Neural cell (in vitro differentiated cells): ENCODE results near the gene DST. TPM values are rescaled to one million over a fixed set of nuclear protein-coding genes. Genes with fewer than 3 reads are reported as not detected.
A peak's percentile ranks its signal among the peaks of the same experiment; 100 is the strongest.

Source experiments
- H2AFZ ChIP-seq: fragments of 200-600, 300-800 bp; sonication (generic), shearing (Covaris generic); 2 replicates; pipeline ENCODE4 v1.6.0; 2014; ENCODE audit warnings: low read depth, mild to moderate bottlenecking, antibody characterized with exemption, low read length, moderate library complexity
- H3F3A ChIP-seq: fragments of 200-600 bp; shearing (Covaris generic); 2 replicates; pipeline ENCODE4 v1.6.1; 2016; ENCODE audit warnings: mild to moderate bottlenecking, moderate library complexity, mixed read lengths, antibody characterized with exemption, low read length; ENCODE audit not compliant: insufficient read depth, poor library complexity, severe bottlenecking
- H3K27ac ChIP-seq: fragments of 200-600, 300-800 bp; sonication (generic), shearing (Covaris generic); 2 replicates; pipeline ENCODE4 v1.5.1; 2014; ENCODE audit warnings: mild to moderate bottlenecking, low read length, moderate library complexity
- H3K27me3 ChIP-seq: fragments of 300-800, 200-600 bp; sonication (generic), shearing (Covaris generic); 2 replicates; pipeline ENCODE4 v1.6.0; 2014; ENCODE audit warnings: mild to moderate bottlenecking, low read depth, low read length, moderate library complexity; ENCODE audit not compliant: insufficient read depth
- H3K36me3 ChIP-seq: fragments of 300-800, 200-600 bp; sonication (generic), shearing (Covaris generic); 2 replicates; pipeline ENCODE4 v1.5.1; 2014; ENCODE audit warnings: mild to moderate bottlenecking, antibody characterized with exemption, low read length, moderate library complexity; ENCODE audit not compliant: insufficient read depth
- H3K4me2 ChIP-seq: fragments of 300-800, 200-600 bp; sonication (generic), shearing (Covaris generic); 2 replicates; pipeline ENCODE4 v1.6.0; 2014; ENCODE audit warnings: mild to moderate bottlenecking, low read length
- H3K4me3 ChIP-seq: fragments of 300-800, 200-600 bp; sonication (generic), shearing (Covaris generic); 2 replicates; pipeline ENCODE4 v1.5.1; 2014; ENCODE audit warnings: mild to moderate bottlenecking, low read length, moderate library complexity
- H3K79me2 ChIP-seq: fragments of 200-600 bp; shearing (Covaris generic); replicated peaks from 2 replicates; pipeline ENCODE4 v1.6.0; 2014; ENCODE audit warnings: mild to moderate bottlenecking, low read length, moderate library complexity; ENCODE audit not compliant: insufficient read depth
- H3K9ac ChIP-seq: fragments of 300-800, 200-600 bp; sonication (generic), shearing (Covaris generic); 2 replicates; pipeline ENCODE4 v1.6.1; 2016; ENCODE audit warnings: mild to moderate bottlenecking, low read length, mixed read lengths
- H3K9me2 ChIP-seq: fragments of 200-600 bp; shearing (Covaris generic); 2 replicates; pipeline ENCODE4 v1.6.1; 2016; ENCODE audit warnings: mild to moderate bottlenecking, low read length, mixed read lengths; ENCODE audit not compliant: insufficient read depth
- H3K9me3 ChIP-seq: fragments of 200-600, 300-800 bp; sonication (generic), shearing (Covaris generic); 2 replicates; pipeline ENCODE4 v1.6.1; 2016; ENCODE audit warnings: mild to moderate bottlenecking, mixed run types, low read length, moderate library complexity, mixed read lengths
- H4K20me1 ChIP-seq: fragments of 200-600 bp; shearing (Covaris generic); 2 replicates; pipeline ENCODE4 v1.6.1; 2016; ENCODE audit warnings: mild to moderate bottlenecking, mixed run types; ENCODE audit not compliant: insufficient read depth
- EP300 ChIP-seq: fragments of 450-650 bp; conservative IDR thresholded peaks from 2 replicates; pipeline ENCODE4 v1.6.1; 2014; ENCODE audit warnings: antibody characterized with exemption, mild to moderate bottlenecking, moderate library complexity; ENCODE audit not compliant: poor library complexity, severe bottlenecking
- MXI1 ChIP-seq: fragments of 450-650 bp; conservative IDR thresholded peaks from 2 replicates; pipeline ENCODE4 v1.6.1; 2014; ENCODE audit warnings: antibody characterized with exemption, mild to moderate bottlenecking; ENCODE audit not compliant: poor library complexity, severe bottlenecking
- RAD21 ChIP-seq: fragments of 450-650 bp; conservative IDR thresholded peaks from 2 replicates; pipeline ENCODE4 v1.6.1; 2014; ENCODE audit warnings: antibody characterized with exemption, mild to moderate bottlenecking, moderate library complexity
- SMC3 ChIP-seq: fragments of 450-650 bp; conservative IDR thresholded peaks from 2 replicates; pipeline ENCODE4 v1.6.1; 2014; ENCODE audit warnings: antibody characterized with exemption, mild to moderate bottlenecking, moderate library complexity; ENCODE audit not compliant: poor library complexity
- polyA plus RNA-seq: library from polyadenylated mRNA; depleted of rRNA; stranded (reverse); fragments of >200 nt; gene quantifications from 2 replicates; pipeline ENCODE4 v1.2.3, GENCODE V29; 2014
- TF ChIP-seq, protein P1 (sequence below): IDR thresholded peaks from 2 replicates; pipeline ENCODE4 v1.6.1; 2012; ENCODE audit warnings: borderline replicate concordance
- TF ChIP-seq, protein P2 (sequence below): fragments of 450-650 bp; IDR thresholded peaks from 2 replicates; pipeline ENCODE4 v1.5.1; 2014; ENCODE audit warnings: antibody characterized with exemption, mild to moderate bottlenecking, moderate library complexity; ENCODE audit not compliant: poor library complexity, severe bottlenecking

DST gene
- polyA plus RNA-seq, 1 donor from 2014 or later: 118 TPM

- H3K4me2 ChIP-seq: no peak overlapping the region
- H3K27me3 ChIP-seq: no peaks in the 10 kb centered on the region
- no peak overlapping the region for H3K4me3 ChIP-seq
- H3K9me2 ChIP-seq: no peaks in the 10 kb centered on the region
- no peaks in the 10 kb centered on the region for H4K20me1 ChIP-seq
- H3F3A ChIP-seq: no peaks in the 10 kb centered on the region
- TF ChIP-seq, protein P1, sequence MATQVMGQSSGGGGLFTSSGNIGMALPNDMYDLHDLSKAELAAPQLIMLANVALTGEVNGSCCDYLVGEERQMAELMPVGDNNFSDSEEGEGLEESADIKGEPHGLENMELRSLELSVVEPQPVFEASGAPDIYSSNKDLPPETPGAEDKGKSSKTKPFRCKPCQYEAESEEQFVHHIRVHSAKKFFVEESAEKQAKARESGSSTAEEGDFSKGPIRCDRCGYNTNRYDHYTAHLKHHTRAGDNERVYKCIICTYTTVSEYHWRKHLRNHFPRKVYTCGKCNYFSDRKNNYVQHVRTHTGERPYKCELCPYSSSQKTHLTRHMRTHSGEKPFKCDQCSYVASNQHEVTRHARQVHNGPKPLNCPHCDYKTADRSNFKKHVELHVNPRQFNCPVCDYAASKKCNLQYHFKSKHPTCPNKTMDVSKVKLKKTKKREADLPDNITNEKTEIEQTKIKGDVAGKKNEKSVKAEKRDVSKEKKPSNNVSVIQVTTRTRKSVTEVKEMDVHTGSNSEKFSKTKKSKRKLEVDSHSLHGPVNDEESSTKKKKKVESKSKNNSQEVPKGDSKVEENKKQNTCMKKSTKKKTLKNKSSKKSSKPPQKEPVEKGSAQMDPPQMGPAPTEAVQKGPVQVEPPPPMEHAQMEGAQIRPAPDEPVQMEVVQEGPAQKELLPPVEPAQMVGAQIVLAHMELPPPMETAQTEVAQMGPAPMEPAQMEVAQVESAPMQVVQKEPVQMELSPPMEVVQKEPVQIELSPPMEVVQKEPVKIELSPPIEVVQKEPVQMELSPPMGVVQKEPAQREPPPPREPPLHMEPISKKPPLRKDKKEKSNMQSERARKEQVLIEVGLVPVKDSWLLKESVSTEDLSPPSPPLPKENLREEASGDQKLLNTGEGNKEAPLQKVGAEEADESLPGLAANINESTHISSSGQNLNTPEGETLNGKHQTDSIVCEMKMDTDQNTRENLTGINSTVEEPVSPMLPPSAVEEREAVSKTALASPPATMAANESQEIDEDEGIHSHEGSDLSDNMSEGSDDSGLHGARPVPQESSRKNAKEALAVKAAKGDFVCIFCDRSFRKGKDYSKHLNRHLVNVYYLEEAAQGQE: no peak
- TF ChIP-seq MXI1: no peak
- H3K9me3 ChIP-seq: no peaks in the 10 kb centered on the region
- H3K36me3 ChIP-seq: no peaks in the 10 kb centered on the region
- no peak overlapping the region for H3K9ac ChIP-seq
- no peak overlapping the region for H3K27ac ChIP-seq
- H2AFZ ChIP-seq: no peak overlapping the region
- no peaks in the 10 kb centered on the region for H3K79me2 ChIP-seq
Measured at GRCh38 chr6:56572788-56573471, 69.8 kb downstream of the DST start.

DNA sequence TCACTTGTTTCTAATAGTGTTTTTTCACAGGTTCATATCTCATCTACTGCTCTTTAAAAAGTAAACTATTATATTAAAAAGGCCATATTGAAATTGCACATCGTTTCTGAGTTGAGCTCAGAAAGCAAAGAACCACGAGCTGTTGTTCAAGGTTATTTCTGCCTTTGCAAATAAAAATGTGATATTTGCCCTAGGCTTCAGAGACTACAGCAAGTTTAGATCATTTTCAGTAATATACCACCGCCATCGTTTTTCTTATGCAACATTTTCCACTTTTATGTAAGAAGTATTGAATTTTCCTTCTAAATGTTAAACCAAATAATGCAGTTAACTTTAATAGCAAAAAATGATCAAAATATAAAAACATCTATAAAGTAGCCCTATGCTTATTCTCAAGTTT lies 71.1 kb downstream of the DST start:
- Histone ChIP-seq H3K9me3 (no peaks in the 10 kb centered on the region), H3K27ac (no peak overlapping the region), H3K36me3 (no peaks in the 10 kb centered on the region), H3K4me3 (no peak overlapping the region), H3K79me2 (no peaks in the 10 kb centered on the region), H3K27me3 (no peaks in the 10 kb centered on the region), H4K20me1 (no peaks in the 10 kb centered on the region), H3K9ac (no peak overlapping the region), H2AFZ (no peak overlapping the region), H3F3A (no peaks in the 10 kb centered on the region), H3K4me2 (no peak overlapping the region), H3K9me2 (no peaks in the 10 kb centered on the region)
- TF ChIP-seq, protein P1: no peak

DNA sequence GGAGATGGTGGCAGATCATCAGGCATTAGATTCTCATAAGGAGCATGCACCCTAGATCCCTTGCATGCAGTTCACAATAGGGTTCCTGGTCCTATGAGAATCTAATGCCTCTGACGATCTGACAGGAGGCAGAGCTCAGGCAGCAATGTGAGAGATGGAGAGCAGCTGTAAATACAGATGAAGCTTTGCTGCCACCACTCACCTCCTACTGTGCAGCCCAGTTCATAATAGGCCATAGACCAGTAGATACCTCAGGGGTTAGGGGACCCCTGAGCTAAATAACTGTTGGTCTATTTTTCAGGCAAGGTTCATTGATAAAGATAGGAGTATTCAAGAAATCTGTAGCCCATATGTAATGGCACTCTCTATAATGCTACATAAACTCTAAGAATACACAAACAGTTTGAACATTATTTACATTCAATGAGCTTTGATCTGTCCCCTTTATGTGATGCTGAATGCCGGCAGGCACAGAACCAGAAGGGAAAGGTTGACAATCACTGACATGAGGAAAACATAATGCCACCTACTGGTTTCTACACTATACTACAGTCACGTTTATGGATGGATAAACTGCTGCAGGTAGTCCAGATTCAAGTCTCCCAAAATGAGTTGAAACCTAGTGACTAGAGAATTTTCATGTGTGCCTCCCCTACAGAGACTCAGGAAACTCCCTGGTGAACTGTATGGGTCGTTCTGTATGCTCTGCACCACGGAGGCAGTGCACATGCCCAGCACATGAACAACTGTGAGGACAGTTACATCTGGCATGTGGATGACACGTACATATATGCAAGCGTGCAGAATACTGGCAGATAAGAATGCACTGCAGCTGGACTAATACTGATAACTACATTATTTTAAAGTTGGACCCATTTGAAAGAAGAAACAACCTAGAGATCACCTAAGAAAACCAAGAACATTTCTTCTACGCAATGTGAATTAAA lies 72.0 kb downstream of the DST start:
- H3K4me2 ChIP-seq: no peak overlapping the region
- no peaks in the 10 kb centered on the region for H3F3A ChIP-seq
- H3K27ac ChIP-seq: no peak overlapping the region
- no peaks in the 10 kb centered on the region for H3K9me2 ChIP-seq
- no peak overlapping the region for H2AFZ ChIP-seq
- no peaks in the 10 kb centered on the region for H3K9me3 ChIP-seq
- H3K4me3 ChIP-seq: no peak overlapping the region
- no peak overlapping the region for H3K9ac ChIP-seq
- no peaks in the 10 kb centered on the region for H3K27me3 ChIP-seq
- H3K79me2 ChIP-seq: no peaks in the 10 kb centered on the region
- H3K36me3 ChIP-seq: no peaks in the 10 kb centered on the region
- TF ChIP-seq RAD21 (peak; percentile 32), EP300 (no peak), SMC3 (peak; percentile 55)
- TF ChIP-seq, protein P2, sequence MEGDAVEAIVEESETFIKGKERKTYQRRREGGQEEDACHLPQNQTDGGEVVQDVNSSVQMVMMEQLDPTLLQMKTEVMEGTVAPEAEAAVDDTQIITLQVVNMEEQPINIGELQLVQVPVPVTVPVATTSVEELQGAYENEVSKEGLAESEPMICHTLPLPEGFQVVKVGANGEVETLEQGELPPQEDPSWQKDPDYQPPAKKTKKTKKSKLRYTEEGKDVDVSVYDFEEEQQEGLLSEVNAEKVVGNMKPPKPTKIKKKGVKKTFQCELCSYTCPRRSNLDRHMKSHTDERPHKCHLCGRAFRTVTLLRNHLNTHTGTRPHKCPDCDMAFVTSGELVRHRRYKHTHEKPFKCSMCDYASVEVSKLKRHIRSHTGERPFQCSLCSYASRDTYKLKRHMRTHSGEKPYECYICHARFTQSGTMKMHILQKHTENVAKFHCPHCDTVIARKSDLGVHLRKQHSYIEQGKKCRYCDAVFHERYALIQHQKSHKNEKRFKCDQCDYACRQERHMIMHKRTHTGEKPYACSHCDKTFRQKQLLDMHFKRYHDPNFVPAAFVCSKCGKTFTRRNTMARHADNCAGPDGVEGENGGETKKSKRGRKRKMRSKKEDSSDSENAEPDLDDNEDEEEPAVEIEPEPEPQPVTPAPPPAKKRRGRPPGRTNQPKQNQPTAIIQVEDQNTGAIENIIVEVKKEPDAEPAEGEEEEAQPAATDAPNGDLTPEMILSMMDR: peak; percentile 61
- H4K20me1 ChIP-seq: no peaks in the 10 kb centered on the region
